Glomerular visceral epithelial cell (primary cell): ENCODE data around the gene P2RX5.

Experiments used
- DNase-seq: peaks from one replicate; pipeline ENCODE4 v3.0.0-alpha.2; 2016; ENCODE audit errors: extremely low spot score

P2RX5 gene

GRCh38 chr17:3681565-3681964, 14.4 kb downstream of the P2RX5 start:
- DNase-seq: no peak

- DNase-seq: no peak
These were observed 14.9 kb downstream of the P2RX5 start for GRCh38 chr17:3681057-3681456.

- no peak for DNase-seq
These were observed 16.3 kb downstream of the P2RX5 start for GRCh38 chr17:3679531-3680126.

- no peak for DNase-seq
These were observed 17.0 kb downstream of the P2RX5 start for GRCh38 chr17:3678821-3679530.

GRCh38 chr17:3678095-3678820, 17.7 kb downstream of the P2RX5 start:
- DNase-seq: no peak

- DNase-seq: no peak
These were observed 20.1 kb downstream of the P2RX5 start for GRCh38 chr17:3675886-3676285.

GRCh38 chr17:3672571-3672970, 23.4 kb downstream of the P2RX5 start:
- no peak for DNase-seq

- DNase-seq: no peak
These were observed 26.4 kb downstream of the P2RX5 start for GRCh38 chr17:3669548-3669947.

- DNase-seq: no peak
These were observed 26.9 kb downstream of the P2RX5 start for GRCh38 chr17:3669085-3669347.

GRCh38 chr17:3668279-3669084, 27.5 kb downstream of the P2RX5 start, which contains the start of the genes EMC6 and TAX1BP3:
Gene EMC6 (plus strand): TSS chr17:3668812. CDS start chr17:3669147, 335 bp downstream.
Gene TAX1BP3 (minus strand): TSS chr17:3668578. CDS start chr17:3668526, 52 bp downstream.
- peak; percentile 99 for DNase-seq

GRCh38 chr17:3667366-3668278, 28.3 kb downstream of the P2RX5 start:
- DNase-seq: peak; percentile 95

- no peak for DNase-seq
These were observed 29.4 kb downstream of the P2RX5 start for GRCh38 chr17:3666516-3666915.

- DNase-seq: no peak
These were observed 30.1 kb downstream of the P2RX5 start for GRCh38 chr17:3665834-3666233.

GRCh38 chr17:3663102-3664011, 32.6 kb downstream of the P2RX5 start:
- no peak for DNase-seq

GRCh38 chr17:3660311-3660891, 35.6 kb downstream of the P2RX5 start:
- no peak for DNase-seq

GRCh38 chr17:3659541-3660111, 36.3 kb downstream of the P2RX5 start:
- DNase-seq: peak; percentile 89

GRCh38 chr17:3658784-3659449, 37.0 kb downstream of the P2RX5 start:
- no peak for DNase-seq

GRCh38 chr17:3657874-3658783, 37.8 kb downstream of the P2RX5 start:
- DNase-seq: no peak
